Sigmoid colon (tissue), 7 donors: ENCODE results near the gene ACY1. TPM values are rescaled to one million over a fixed set of nuclear protein-coding genes. Genes with fewer than 3 reads are reported as not detected.

Experiments used
- DNase-seq: peaks from one replicate; pipeline ENCODE4 v3.0.0-alpha.2; 2019
- H3K27ac ChIP-seq, 4 donors: fragments of 200-600 bp; sonication (generic); one replicate each; pipeline ENCODE4 v1.5.1; 2016 to 2019; ENCODE audit warnings: mild to moderate bottlenecking in 1 of 4
- H3K27me3 ChIP-seq, 3 donors: fragments of 200-600 bp; sonication (generic); one replicate each; pipeline ENCODE4 v1.5.1; 2019; ENCODE audit warnings: mild to moderate bottlenecking in 1 of 3
- H3K36me3 ChIP-seq, 4 donors: fragments of 200-600 bp; sonication (generic); one replicate each; pipeline ENCODE4 v1.5.1; 2016 to 2019
- H3K4me1 ChIP-seq, 4 donors: fragments of 200-600 bp; sonication (generic); one replicate each; pipeline ENCODE4 v1.5.1; 2017 to 2019
- H3K4me3 ChIP-seq, 4 donors: fragments of 200-600 bp; sonication (generic); one replicate each; pipeline ENCODE4 v1.5.1; 2017 to 2019; ENCODE audit warnings: mild to moderate bottlenecking in 2 of 4, moderate library complexity in 1 of 4
- H3K9me3 ChIP-seq, 4 donors: fragments of 200-600 bp in 3 of 4; sonication (generic) in 3 of 4; one replicate each; pipeline versions ENCODE4 v1.5.1 to v1.6.1; 2013 to 2019
- CTCF ChIP-seq, 4 experiments: fragments of 450-650 bp in 3 of 4; fragments of 200-600 bp in 1 of 4; IDR thresholded peaks; one replicate each; pipeline ENCODE4 v1.5.1; 2016 to 2019; ENCODE audit warnings: antibody characterized with exemption in 4 of 4, mild to moderate bottlenecking in 3 of 4, moderate library complexity in 2 of 4
- EP300 ChIP-seq, 4 donors: sonication (generic); formaldehyde crosslinking; IDR thresholded peaks; one replicate each; pipeline ENCODE4 v1.6.1; 2017; ENCODE audit warnings: antibody characterized with exemption in 4 of 4
- POLR2A ChIP-seq, 2 donors: fragments of 450-650 bp; IDR thresholded peaks; one replicate each; pipeline ENCODE4 v1.6.1; 2016; ENCODE audit warnings: antibody characterized with exemption in 2 of 2, mild to moderate bottlenecking in 2 of 2, moderate library complexity in 2 of 2
- POLR2AphosphoS5 ChIP-seq, 4 donors: sonication (generic); formaldehyde crosslinking; IDR thresholded peaks; one replicate each; pipeline ENCODE4 v1.6.1; 2017; ENCODE audit warnings: antibody characterized with exemption in 4 of 4
- WGBS, 2 donors: extraction: QIAGEN DNeasy Blood & Tissue Kit; methylation state at CpG; one replicate each; pipeline ENCODE4 v1.1.7; 2013; 5-methylcytosine and 5-hydroxymethylcytosine counted together
- intact Hi-C: fragments of 100-400 bp; cut with DNase I; formaldehyde crosslinking; loops from one replicate; pipeline ENCODE4 v1.15.1; 2023
- polyA plus RNA-seq, 3 donors: library from polyadenylated mRNA; stranded (reverse); fragments of 200-250 nt; gene quantifications; one replicate each; pipeline ENCODE4 v1.2.3, GENCODE V29; 2013
- total RNA-seq, 4 donors: library from RNA; depleted of rRNA; stranded (reverse); fragments of >200 nt; gene quantifications; one replicate each; pipeline ENCODE4 v1.1.0, GENCODE V29; 2016
- donor health status: healthy with polysubstance abuse.
- donor health status: Bipolar disorder and iron deficiency.
- donor health status: healthy.

The ACY1 gene
- total and polyA plus RNA-seq, 7 donors, result 1.4 to 279 (median 25.3) TPM

DNA sequence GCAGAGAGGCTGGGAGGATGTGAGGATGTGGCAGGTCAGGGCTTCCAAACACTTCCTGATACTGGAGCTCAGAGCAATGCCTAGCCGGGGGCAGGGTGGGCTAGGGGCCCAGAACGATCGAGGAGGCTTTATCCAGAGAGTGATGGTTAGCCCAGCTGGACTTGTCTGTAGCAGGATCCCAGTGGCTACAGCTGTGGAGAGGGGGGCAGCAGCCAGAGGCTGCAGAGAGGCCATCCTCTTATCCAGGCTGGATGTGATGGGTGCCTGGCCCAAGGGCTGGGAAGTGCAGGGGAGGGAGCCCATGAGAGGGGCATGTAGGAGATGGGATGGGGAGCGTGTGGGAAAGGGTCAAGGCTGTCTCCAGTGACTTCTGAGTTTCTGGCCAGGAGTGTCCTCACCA is 36.5 kb upstream of the ACY1 start:
- intact Hi-C loops, result loop anchor here (10.0 kb wide), 1 partner anchor 452 kb away; no protein-coding TSS in a partner anchor
- 74 to 88% methylated on average over 4 of the region's 4 CpGs for WGBS, 2 donors
- H3K4me1 ChIP-seq, result peaks cover 0 to 15% (median 14%) of the 10 kb centered on the region in 4 donors
- H3K27me3 ChIP-seq, result no peaks in the 10 kb centered on the region
- peaks cover 0 to 45% (median 3%) of the 10 kb centered on the region in 4 donors for H3K36me3 ChIP-seq
- H3K27ac ChIP-seq, result no peak overlapping the region
- TF ChIP-seq POLR2A (IDR thresholded peaks at IDR 0.05) (no peak), EP300 (IDR thresholded peaks at IDR 0.05) (no peak), POLR2AphosphoS5 (IDR thresholded peaks at IDR 0.05) (no peak), CTCF (IDR thresholded peaks at IDR 0.05) (no peak)
- peak; percentile 47 for DNase-seq
- no peaks in the 10 kb centered on the region for H3K9me3 ChIP-seq
- no peak overlapping the region for H3K4me3 ChIP-seq

DNA sequence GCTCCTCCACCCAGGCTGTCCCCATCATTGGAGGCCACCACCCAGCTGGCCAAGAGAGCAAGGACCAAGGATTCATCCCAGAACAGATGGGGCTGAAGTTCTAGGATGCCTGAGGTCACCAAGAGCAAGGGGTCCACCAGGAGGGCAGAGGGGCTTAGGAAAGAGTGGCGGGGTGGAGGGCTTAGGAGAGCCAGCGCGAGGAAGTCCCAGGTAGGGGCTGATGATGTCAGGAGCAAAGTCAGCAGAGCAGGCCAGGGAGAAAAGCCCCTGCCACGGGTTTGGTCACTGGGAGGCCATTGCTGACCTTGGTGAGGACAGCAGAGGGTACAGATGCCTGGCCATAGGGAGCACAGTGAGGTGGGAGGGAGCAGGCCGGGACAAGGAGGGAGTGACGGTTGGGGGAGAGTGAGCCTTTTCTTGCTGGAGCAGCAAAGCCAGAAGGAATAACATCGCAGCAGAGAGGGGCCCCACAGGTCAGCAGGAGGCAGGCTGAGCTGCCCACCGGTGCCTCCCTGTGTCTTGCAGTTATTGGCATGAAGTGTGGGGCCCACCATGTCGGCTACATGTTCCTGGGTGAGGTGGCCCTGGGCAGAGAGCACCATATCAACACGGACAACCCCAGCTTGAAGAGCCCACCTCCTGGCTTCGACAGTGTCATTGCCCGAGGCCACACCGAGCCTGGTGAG is 36.0 kb upstream of the ACY1 start:
- intact Hi-C loops, result loop anchor here (10.0 kb wide), 1 partner anchor 453 kb away; no protein-coding TSS in a partner anchor
- peak; percentile 57 for DNase-seq
- 85 to 87% methylated on average over 13 of the region's 13 CpGs for WGBS, 2 donors

GRCh38 chr3:51948016-51948580 is 35.2 kb upstream of the ACY1 start:
- peaks cover 0 to 45% (median 3%) of the 10 kb centered on the region in 4 donors for H3K36me3 ChIP-seq
- 92 to 94% methylated on average over 10 of the region's 10 CpGs for WGBS, 2 donors
- no peak for TF ChIP-seq EP300 (IDR thresholded peaks at IDR 0.05)
- TF ChIP-seq POLR2A (IDR thresholded peaks at IDR 0.05), result no peak
- no peak for TF ChIP-seq POLR2AphosphoS5 (IDR thresholded peaks at IDR 0.05)
- TF ChIP-seq CTCF (IDR thresholded peaks at IDR 0.05), result no peak

More for the DNA sequence above, 36.0 kb upstream of the ACY1 start:
- no peak for TF ChIP-seq POLR2A (IDR thresholded peaks at IDR 0.05)
- no peak for TF ChIP-seq CTCF (IDR thresholded peaks at IDR 0.05)
- TF ChIP-seq EP300 (IDR thresholded peaks at IDR 0.05), result no peak
- TF ChIP-seq POLR2AphosphoS5 (IDR thresholded peaks at IDR 0.05), result no peak
- no peaks in the 10 kb centered on the region for H3K9me3 ChIP-seq
- H3K4me1 ChIP-seq, result peaks cover 0 to 12% (median 12%) of the 10 kb centered on the region in 4 donors
- peaks cover 0 to 45% (median 3%) of the 10 kb centered on the region in 4 donors for H3K36me3 ChIP-seq
- no peaks in the 10 kb centered on the region for H3K27me3 ChIP-seq
- no peak overlapping the region for H3K4me3 ChIP-seq
- no peak overlapping the region for H3K27ac ChIP-seq

DNA sequence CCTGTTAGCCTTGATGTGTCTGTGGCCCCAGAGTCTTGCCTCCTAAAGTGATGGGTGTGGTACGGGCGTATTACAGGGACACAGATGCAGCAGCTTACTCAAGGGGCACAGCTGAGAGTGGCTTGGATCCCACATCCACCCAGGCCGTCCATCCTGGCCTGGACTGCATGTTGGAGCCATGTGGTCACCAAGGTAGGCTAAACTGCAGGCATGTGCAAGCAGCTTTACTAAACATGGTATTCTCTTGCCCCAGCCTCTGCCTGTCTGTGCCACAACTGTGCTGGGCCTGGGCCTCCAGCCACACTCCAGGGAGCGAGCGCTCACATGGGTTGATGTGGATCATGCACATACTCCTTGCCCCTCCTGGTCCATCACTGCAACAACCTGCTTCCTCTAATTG is 34.2 kb upstream of the ACY1 start:
- H3K36me3 ChIP-seq, result peaks cover 0 to 44% (median 3%) of the 10 kb centered on the region in 4 donors
- intact Hi-C loops, result loop anchor here (10.0 kb wide), 1 partner anchor 454 kb away; no protein-coding TSS in a partner anchor
- no peaks in the 10 kb centered on the region for H3K4me1 ChIP-seq
- TF ChIP-seq POLR2A (IDR thresholded peaks at IDR 0.05) (no peak), EP300 (IDR thresholded peaks at IDR 0.05) (no peak), POLR2AphosphoS5 (IDR thresholded peaks at IDR 0.05) (no peak), CTCF (IDR thresholded peaks at IDR 0.05) (no peak)
- 87 to 93% methylated on average over 5 of the region's 5 CpGs for WGBS, 2 donors
- no peak for DNase-seq
- H3K27me3 ChIP-seq, result no peaks in the 10 kb centered on the region
- no peak overlapping the region for H3K4me3 ChIP-seq
- no peak overlapping the region for H3K27ac ChIP-seq
- no peaks in the 10 kb centered on the region for H3K9me3 ChIP-seq

More at GRCh38 chr3:51948016-51948580, 35.2 kb upstream of the ACY1 start:
- no peak overlapping the region for H3K4me3 ChIP-seq
- DNase-seq, result no peak
- intact Hi-C loops, result loop anchor here (10.0 kb wide), 1 partner anchor 453 kb away; no protein-coding TSS in a partner anchor
- H3K9me3 ChIP-seq, result no peaks in the 10 kb centered on the region
- H3K4me1 ChIP-seq, result peaks cover 0 to 5% (median 4%) of the 10 kb centered on the region in 4 donors
- H3K27me3 ChIP-seq, result no peaks in the 10 kb centered on the region
- H3K27ac ChIP-seq, result no peak overlapping the region
